ENCODE data around the gene DUSP22. TPM values are rescaled to one million over a fixed set of nuclear protein-coding genes. Genes with fewer than 3 reads are reported as not detected.

DUSP22 gene
- total RNA-seq, 1 donor from 2014 or later: 22.5 TPM

DNA sequence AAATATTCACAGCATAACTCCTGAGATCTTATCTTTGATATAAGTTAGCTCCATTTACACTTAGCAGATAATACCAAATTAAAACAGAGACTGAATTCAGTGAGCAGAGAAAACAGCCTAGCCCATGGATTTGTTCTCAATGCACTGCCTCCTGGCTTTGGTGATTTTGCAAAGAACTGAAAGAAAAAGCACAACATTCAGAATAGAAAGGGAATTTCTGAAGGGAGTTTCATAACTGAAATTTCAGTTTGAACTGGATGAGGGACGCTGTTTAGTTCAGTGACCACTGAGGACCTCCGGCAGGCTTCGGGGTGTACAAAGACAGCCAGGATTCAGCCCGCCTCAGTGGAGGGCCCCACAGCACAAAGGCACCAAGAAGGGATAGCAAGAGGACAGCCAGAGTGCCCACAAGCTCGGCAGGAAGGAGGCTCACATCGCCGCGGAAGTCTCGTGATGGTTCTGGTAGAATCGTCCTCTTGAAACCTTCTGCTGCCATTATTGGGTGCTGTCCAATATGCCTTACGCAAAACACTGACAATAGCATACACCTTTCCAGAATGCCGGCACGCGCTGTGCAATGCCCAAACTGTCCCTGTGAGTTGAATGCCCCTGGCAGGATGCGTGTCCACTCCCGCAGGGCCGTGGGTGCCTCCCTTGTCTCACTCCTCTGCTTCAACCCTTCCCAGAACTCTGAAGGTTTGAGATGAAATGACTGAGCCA lies 89.6 kb downstream of the DUSP22 start:
- DNase-seq: no peak
- Mint-ChIP-seq H3K27me3 (peaks cover 2% of the 10 kb centered on the region), H3K27ac (peak overlapping the region; percentile 65), H3K4me3 (no peak overlapping the region), H3K4me1 (peaks cover 14% of the 10 kb centered on the region), H3K36me3 (ENCODE audit: low read depth) (no peaks in the 10 kb centered on the region), H3K9me3 (no peaks in the 10 kb centered on the region)
- intact Hi-C loops (cut with micrococcal nuclease): no loop called here

DNA sequence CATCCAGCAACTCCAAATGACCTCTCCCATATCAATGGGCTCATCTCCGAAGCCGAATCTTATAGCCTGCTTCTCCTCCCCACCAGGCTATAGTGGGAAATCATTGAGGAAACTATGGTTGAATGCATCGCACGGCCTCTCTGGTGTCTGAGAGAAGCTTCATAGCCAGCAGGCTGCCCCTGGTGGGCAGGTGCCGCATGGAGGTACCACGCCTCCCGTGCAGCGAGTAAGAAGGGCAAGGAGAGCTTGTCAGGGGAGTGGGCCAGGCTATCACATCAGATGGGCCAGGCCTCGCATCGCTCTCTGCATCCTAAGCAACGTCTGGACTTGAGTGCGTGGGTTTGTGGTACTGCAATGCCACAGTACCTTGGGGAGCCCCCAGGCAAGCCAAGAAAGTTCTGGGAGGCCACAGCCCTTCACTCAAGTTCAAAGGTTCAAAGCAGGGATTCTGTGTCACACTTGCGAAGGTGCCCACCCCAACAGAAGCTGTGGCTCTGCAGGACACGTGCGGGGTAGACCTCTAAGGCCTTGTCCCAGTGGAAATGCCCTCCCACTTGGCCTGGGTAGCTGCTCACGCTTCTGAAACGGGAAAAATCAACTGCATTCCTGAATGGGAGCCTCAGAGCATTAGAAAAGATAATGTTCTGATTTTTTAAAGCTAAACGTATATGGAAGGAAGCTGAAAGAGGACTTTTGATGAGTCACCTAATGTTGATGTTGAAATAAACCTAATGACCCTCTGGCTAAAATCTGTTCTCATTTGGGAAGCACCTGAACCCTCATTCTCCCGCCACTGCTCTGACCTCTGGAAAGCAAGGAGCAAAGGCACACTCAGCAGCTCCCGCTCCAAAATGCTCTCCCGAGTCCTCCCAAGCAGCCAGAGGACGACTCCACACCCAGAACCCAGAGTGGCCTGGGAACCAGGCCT lies 90.9 kb downstream of the DUSP22 start:
- Mint-ChIP-seq H3K36me3 (ENCODE audit: low read depth) (no peaks in the 10 kb centered on the region), H3K4me1 (peaks cover 11% of the 10 kb centered on the region), H3K27ac (no peak overlapping the region), H3K4me3 (no peak overlapping the region), H3K9me3 (no peaks in the 10 kb centered on the region), H3K27me3 (peaks cover 2% of the 10 kb centered on the region)
- no peak for DNase-seq
- intact Hi-C loops (cut with micrococcal nuclease): no loop called here

DNA sequence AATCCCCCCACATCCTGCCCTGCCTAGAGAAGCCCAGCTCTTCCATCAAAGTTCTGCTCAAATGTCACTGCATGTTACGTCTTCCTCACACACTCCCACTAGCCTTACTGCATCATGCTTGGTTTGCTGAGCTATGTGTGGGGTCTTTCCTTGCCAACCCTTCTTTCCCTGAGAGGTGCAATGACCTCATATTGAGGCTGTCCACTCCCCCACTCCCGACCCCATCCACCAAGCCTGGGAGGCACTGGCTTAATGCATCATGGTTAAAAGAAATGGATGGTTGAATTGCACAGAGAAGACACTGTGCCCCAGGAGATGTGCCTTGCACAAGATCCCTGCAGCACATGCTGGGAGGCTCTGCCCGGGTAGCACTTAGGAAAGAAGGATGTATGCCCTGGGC lies 91.6 kb downstream of the DUSP22 start:
- Mint-ChIP-seq H3K27me3 (peaks cover 2% of the 10 kb centered on the region), H3K27ac (no peak overlapping the region), H3K4me3 (no peak overlapping the region), H3K4me1 (peaks cover 14% of the 10 kb centered on the region), H3K9me3 (no peaks in the 10 kb centered on the region), H3K36me3 (ENCODE audit: low read depth) (no peaks in the 10 kb centered on the region)
- DNase-seq: no peak
- intact Hi-C loops (cut with micrococcal nuclease): no loop called here

DNA sequence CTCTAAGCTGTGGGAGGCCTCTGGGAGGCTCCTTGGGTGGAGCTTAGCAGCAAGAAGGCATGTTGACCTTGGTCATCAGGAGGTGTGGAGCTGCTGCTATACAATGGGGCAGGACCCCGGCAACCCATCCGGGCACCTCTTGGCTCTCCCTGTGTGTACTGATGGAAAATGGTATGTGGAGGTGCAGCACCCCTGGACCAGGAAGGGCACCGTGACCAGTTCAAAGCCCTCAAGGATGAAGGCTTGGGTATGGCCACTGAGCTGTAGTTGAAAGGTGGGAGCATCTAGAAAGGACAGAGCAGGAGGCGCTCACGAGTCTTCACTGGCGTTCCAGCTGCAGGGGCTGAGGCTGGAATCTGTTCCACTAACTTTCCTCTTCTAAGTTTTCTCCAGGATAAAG lies 92.6 kb downstream of the DUSP22 start:
- Mint-ChIP-seq H3K27me3 (peaks cover 2% of the 10 kb centered on the region), H3K4me3 (no peak overlapping the region), H3K27ac (no peak overlapping the region), H3K9me3 (no peaks in the 10 kb centered on the region), H3K4me1 (peaks cover 25% of the 10 kb centered on the region), H3K36me3 (ENCODE audit: low read depth) (no peaks in the 10 kb centered on the region)
- intact Hi-C loops (cut with micrococcal nuclease): loop anchor here (5.0 kb wide), 2 partner anchors 48 to 402 kb away; no protein-coding TSS in a partner anchor
- no peak for DNase-seq

DNA sequence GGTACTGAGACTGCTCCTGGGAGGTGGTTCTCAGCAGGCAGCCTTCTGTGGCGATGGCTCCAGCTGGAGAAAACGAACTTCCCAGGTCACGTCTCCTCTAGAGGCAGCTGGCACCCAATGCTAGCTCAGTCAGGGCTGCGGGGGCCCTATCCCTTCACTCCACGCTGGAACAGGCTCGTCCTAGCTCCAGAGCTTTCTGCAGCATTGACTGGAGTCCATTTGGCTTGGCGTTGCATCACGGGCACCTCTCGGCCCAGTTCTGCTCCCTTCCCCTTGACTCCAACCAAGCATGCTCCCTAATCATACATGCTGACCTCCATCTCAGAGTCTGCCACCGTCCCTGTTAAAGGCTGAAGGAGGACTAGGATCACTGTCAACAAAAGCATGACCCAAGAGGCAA lies 93.3 kb downstream of the DUSP22 start:
- Mint-ChIP-seq H3K4me1 (peaks cover 29% of the 10 kb centered on the region), H3K36me3 (ENCODE audit: low read depth) (no peaks in the 10 kb centered on the region), H3K27me3 (no peaks in the 10 kb centered on the region), H3K27ac (no peak overlapping the region), H3K9me3 (no peaks in the 10 kb centered on the region), H3K4me3 (no peak overlapping the region)
- no peak for DNase-seq
- intact Hi-C loops (cut with micrococcal nuclease): loop anchor here (5.0 kb wide), 2 partner anchors 48 to 402 kb away; no protein-coding TSS in a partner anchor

DNA sequence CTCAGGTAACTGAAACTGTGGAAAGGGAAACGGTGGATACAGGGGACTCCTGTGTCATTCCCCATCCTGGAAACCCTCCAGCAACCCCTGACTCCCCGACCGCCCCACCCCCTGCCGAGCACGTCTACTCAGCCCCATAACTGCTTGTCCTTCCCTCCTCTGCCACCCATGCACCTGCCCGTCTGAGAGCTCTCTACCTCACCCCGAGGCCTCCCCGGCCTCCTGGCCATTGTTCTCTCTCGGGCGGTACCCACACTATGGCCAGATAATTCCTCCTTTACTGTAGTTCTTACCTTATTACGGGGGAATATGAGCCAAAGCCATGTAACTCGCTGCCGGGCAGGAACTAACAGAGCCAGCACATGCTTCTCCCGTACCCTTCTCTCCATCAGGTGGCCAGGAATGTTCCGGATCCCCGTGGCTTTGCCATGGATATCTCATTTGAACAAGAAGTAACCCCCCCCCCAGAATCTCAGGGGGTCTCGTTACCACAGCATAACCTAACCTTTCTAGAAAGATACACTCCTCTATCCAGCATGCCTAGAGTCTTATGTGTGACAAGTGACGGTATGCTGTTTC lies 94.5 kb downstream of the DUSP22 start:
- intact Hi-C loops (cut with micrococcal nuclease): loop anchor here (5.0 kb wide), 2 partner anchors 49 to 401 kb away; no protein-coding TSS in a partner anchor
- no peak overlapping the region for H3K4me3 Mint-ChIP-seq

DNA sequence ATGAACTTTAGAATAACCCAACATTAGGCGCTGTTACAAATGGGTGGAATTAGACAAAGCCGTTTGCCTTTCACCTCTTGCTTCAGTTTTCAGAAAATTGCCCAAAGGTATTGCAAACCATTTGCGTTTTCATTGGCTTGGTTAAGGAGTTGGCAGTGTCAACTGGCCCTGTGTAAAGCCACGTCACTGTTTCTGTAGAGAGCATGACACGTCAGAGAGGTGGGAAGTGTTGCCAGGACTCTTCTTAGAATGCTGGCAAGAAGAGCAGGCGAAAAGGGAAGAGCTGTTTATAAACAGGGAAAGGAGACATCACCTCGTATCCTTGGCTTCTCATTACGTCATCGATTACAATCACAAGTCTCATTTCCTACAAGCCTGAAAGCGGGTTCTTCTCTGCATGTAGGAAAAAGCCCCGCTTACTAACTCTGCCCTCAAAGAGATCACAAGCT lies 95.0 kb downstream of the DUSP22 start:
- H3K27me3 Mint-ChIP-seq: no peaks in the 10 kb centered on the region
- intact Hi-C loops (cut with micrococcal nuclease): loop anchor here (5.0 kb wide), 2 partner anchors 50 to 400 kb away; no protein-coding TSS in a partner anchor

More for the DNA sequence above, 94.5 kb downstream of the DUSP22 start:
- Mint-ChIP-seq H3K36me3 (ENCODE audit: low read depth) (peaks cover 5% of the 10 kb centered on the region), H3K4me1 (peaks cover 34% of the 10 kb centered on the region), H3K9me3 (no peaks in the 10 kb centered on the region), H3K27ac (no peak overlapping the region), H3K27me3 (no peaks in the 10 kb centered on the region)
- DNase-seq: no peak

DNA sequence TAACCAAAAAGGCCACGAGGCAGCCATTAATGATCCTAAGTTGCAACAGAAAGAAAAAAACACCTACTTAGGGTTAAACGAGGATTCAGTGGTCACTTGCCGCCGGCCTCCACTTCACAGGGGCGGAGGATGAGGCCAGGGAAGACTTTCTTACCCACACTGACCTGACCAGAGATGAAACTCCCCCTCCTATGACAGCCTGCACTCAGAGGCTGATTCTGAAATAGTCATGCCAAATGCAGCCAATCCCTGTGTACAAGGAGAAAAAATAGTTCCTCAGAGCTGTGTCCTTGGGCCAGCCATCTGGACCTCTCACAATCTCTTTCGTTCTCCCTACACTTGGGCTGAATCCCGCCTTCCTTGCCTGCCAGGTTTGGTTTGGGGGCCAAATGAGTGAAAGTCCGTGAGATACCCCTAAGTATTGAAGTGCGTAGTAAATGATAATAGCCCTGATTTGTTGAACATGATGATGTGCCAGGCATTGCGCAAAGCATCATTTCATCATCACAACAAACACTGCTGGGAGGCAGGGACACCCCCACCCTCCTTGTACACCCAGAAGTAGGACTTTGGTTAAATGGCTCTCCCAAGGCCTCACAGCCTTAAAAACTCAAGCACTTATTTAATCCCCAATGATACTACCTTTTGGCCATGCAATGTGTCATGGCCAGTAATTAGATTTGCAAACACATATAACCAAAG lies 96.1 kb downstream of the DUSP22 start:
- Mint-ChIP-seq H3K27ac (peak overlapping the region; percentile 58), H3K36me3 (ENCODE audit: low read depth) (peaks cover 15% of the 10 kb centered on the region), H3K9me3 (no peaks in the 10 kb centered on the region), H3K4me1 (peaks cover 30% of the 10 kb centered on the region), H3K27me3 (no peaks in the 10 kb centered on the region), H3K4me3 (no peak overlapping the region)
- intact Hi-C loops (cut with micrococcal nuclease): loop anchor here (5.0 kb wide), 2 partner anchors 51 to 399 kb away; no protein-coding TSS in a partner anchor
- DNase-seq: no peak

More for the DNA sequence above, 95.0 kb downstream of the DUSP22 start:
- no peaks in the 10 kb centered on the region for H3K9me3 Mint-ChIP-seq
- peaks cover 30% of the 10 kb centered on the region for H3K4me1 Mint-ChIP-seq
- H3K4me3 Mint-ChIP-seq: no peak overlapping the region
- no peak overlapping the region for H3K27ac Mint-ChIP-seq
- DNase-seq: no peak
- peaks cover 6% of the 10 kb centered on the region for H3K36me3 Mint-ChIP-seq (ENCODE audit: low read depth)

DNA sequence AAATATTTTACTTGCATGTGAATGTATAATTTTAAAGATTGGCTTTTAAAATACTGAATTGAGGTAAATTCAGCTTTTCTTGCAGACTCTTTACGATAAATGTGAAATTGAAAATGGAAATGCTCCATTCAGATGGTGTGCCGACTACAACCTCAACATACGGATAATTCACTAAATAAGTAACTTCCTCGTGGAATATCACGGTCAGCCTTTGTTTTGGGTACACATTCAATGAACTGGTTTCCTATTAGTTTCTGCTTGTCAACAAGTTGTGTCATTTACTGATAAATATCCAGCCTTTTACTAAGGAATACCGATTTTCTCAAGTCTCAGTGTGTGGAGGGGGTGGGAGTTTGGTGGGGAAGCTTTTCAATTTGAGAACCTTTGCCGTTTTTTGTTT lies 96.9 kb downstream of the DUSP22 start:
- peak overlapping the region; percentile 93 for H3K4me3 Mint-ChIP-seq
- H3K27ac Mint-ChIP-seq: peak overlapping the region; percentile 98
- H3K9me3 Mint-ChIP-seq: peaks cover 5% of the 10 kb centered on the region
- no peak for DNase-seq
- intact Hi-C loops (cut with micrococcal nuclease): loop anchor here (1.0 to 5.0 kb wide), 5 partner anchors 52 to 398 kb away; partner anchors contain the start of gene DUSP22
- H3K36me3 Mint-ChIP-seq (ENCODE audit: low read depth): peaks cover 22% of the 10 kb centered on the region
- H3K4me1 Mint-ChIP-seq: peaks cover 33% of the 10 kb centered on the region
- peaks cover 2% of the 10 kb centered on the region for H3K27me3 Mint-ChIP-seq

DNA sequence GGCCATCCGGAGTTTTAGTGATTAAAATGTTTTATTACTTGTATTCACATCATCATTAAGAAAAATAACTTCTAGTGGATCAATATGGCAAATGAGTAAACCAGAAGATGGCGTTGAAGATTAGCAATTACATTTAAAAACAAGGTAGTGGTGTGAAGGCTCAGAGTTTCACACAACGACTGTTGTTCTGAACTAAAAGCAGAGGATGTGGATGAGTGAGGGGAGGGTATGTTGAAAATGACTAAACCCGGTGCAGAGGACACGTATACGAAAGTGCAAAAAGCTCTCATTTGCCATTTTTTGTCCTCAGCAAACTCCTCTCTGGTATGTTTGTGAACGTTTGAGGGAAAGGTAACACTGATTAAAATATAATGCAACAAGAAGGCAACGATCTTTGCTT lies 97.3 kb downstream of the DUSP22 start:
- DNase-seq: peak; percentile 87
- Mint-ChIP-seq H3K36me3 (ENCODE audit: low read depth) (peaks cover 27% of the 10 kb centered on the region), H3K27ac (peak overlapping the region; percentile 98), H3K4me1 (peaks cover 30% of the 10 kb centered on the region), H3K27me3 (peaks cover 2% of the 10 kb centered on the region), H3K4me3 (peak overlapping the region; percentile 93), H3K9me3 (peaks cover 5% of the 10 kb centered on the region)
- intact Hi-C loops (cut with micrococcal nuclease): loop anchor here (1.0 to 5.0 kb wide), 7 partner anchors 43 to 398 kb away; partner anchors contain the start of gene DUSP22

DNA sequence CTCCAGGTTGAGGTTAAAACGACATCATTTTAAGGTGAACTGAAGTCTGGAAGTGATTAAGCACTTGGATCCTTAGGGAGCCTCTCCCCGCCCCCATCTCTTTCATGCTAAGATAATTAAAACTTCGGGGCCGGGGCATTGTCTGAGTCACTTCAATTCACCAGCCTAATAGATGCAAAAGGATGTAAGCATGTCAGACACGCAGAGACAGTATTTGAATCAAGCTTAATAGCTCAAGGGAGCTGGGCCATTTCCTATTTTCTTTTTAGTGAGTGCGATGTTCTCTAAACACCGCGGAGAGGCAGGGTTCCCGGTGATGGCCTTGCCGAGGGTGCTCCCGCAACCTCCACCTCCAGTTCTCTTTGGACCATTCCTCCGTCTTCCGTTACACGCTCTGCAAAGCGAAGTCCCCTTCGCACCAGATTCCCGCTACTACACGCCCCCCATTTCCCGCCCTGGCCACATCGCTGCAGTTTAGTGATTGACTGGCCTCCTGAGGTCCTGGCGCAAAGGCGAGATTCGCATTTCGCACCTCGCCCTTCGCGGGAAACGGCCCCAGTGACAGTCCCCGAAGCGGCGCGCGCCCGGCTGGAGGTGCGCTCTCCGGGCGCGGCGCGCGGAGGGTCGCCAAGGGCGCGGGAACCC lies 98.7 kb downstream of the DUSP22 start:
- no peak for DNase-seq
- H3K4me3 Mint-ChIP-seq: peak overlapping the region; percentile 93
- peak overlapping the region; percentile 98 for H3K27ac Mint-ChIP-seq
- intact Hi-C loops (cut with micrococcal nuclease): loop anchor here (1.0 to 5.0 kb wide), 6 partner anchors 8 to 320 kb away; no protein-coding TSS in a partner anchor
- H3K4me1 Mint-ChIP-seq: peaks cover 37% of the 10 kb centered on the region
- H3K9me3 Mint-ChIP-seq: peaks cover 5% of the 10 kb centered on the region
- peaks cover 41% of the 10 kb centered on the region for H3K36me3 Mint-ChIP-seq (ENCODE audit: low read depth)
- H3K27me3 Mint-ChIP-seq: peaks cover 2% of the 10 kb centered on the region

DNA sequence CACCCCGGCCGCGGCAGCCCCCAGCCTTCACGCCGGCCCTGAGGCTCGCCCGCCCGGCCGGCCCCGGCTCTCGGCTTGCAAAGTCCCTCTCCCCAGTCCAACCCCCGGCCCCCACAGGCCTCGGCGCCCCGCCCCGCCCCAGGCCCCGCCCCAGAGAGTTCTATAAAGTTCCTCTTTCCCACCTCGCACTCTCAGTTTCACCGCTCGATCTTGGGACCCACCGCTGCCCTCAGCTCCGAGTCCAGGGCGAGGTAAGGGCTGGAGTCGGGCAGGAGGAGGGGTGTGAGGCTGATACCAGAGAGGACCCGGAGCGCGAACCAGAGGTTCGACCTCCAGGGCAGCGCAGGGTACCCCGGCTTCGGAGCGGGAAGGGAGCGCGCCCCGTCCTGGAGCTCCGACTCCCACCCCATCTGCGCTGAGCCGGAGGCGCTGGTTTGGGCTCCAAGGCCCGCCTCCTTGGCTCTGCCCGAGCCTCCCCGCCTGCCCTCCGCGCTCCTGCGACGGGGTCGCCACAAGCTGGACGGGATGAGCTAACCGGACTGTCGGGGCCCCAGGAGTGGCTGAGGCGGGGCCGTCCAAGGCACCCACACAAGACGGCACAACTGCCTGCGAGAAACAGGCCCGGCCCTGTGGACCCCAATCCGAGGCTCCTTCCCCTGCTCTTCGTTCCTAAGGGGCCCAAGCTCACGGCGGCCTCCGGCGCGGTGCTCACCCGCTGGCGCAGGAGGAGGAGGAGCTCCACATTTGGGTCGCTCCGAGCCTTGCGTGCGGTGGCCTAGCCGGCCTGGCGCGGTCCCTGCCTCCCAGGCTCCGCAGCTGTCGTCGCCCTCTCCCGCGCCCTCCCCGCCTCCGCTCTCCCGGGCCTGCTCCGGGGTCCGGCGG lies 99.5 kb downstream of the DUSP22 start, which contains the start of gene IRF4:
IRF4 (plus strand) TSS at position 194 of the 882 bp plus-strand sequence. CDS start 1,401 bp downstream, outside the sequence.
- Mint-ChIP-seq H3K27me3 (peaks cover 2% of the 10 kb centered on the region), H3K9me3 (peaks cover 5% of the 10 kb centered on the region)

More for the DNA sequence above, 99.5 kb downstream of the DUSP22 start, which contains the start of gene IRF4:
- intact Hi-C loops (cut with micrococcal nuclease): loop anchor here (1.0 to 5.0 kb wide), 6 partner anchors 8 to 319 kb away; no protein-coding TSS in a partner anchor
- Mint-ChIP-seq H3K36me3 (ENCODE audit: low read depth) (peaks cover 45% of the 10 kb centered on the region), H3K4me3 (peak within 1 kb of the TSS; percentile 93), H3K4me1 (peaks cover 40% of the 10 kb centered on the region), H3K27ac (peak within 1 kb of the TSS; percentile 98)
- peak; percentile 92 for DNase-seq
